H1 (cell line): Measurements from ENCODE around the gene POGK. TPM values are rescaled to one million over a fixed set of nuclear protein-coding genes. Genes with fewer than 3 reads are reported as not detected.

Experiments
- ASH2L ChIP-seq: fragments of 200-600, 300-600 bp; sonication (generic); IDR thresholded peaks from one replicate; pipeline ENCODE4 v1.7.1; 2017; ENCODE audit warnings: low read length
- CEBPB ChIP-seq: IDR thresholded peaks from 2 replicates; pipeline ENCODE4 v1.6.1; 2012; ENCODE audit warnings: low read depth, low read length
- CHD7 ChIP-seq: fragments of 300-600 bp; sonication (generic); IDR thresholded peaks from 2 replicates; pipeline ENCODE4 v1.7.1; 2012; ENCODE audit warnings: low read length, moderate library complexity, mild to moderate bottlenecking, inconsistent platforms; ENCODE audit not compliant: insufficient replicate concordance
- EZH2 ChIP-seq: fragments of 200-600 bp; sonication (generic); IDR thresholded peaks from 2 replicates; pipeline ENCODE4 v1.7.1; 2012; ENCODE audit warnings: low read depth, mild to moderate bottlenecking, moderate library complexity, low read length, inconsistent platforms; ENCODE audit not compliant: severe bottlenecking
- NANOG ChIP-seq: IDR thresholded peaks from 2 replicates; pipeline ENCODE4 v1.6.1; 2011; ENCODE audit warnings: low read length, low read depth, mild to moderate bottlenecking, inconsistent platforms; ENCODE audit not compliant: insufficient read depth, poor library complexity, severe bottlenecking
- NRF1 ChIP-seq: IDR thresholded peaks from 2 replicates; pipeline ENCODE4 v1.6.1; 2011; ENCODE audit warnings: mild to moderate bottlenecking, low read depth, low read length, improper control_type of control experiment
- POLR2A ChIP-seq, 2 experiments: IDR thresholded peaks; 1 replicate in 1 of 2; 2 replicates in 1 of 2; pipeline ENCODE4 v1.6.1; 2011; ENCODE audit warnings: low read depth in 2 of 2, low read length in 2 of 2, mild to moderate bottlenecking in 2 of 2; ENCODE audit errors: control extremely low read depth in 1 of 2
- POLR2AphosphoS5 ChIP-seq: IDR thresholded peaks from 2 replicates; pipeline ENCODE4 v1.6.1; 2011; ENCODE audit warnings: low read depth, low read length
- SP1 ChIP-seq: IDR thresholded peaks from 2 replicates; pipeline ENCODE4 v1.6.1; 2011; ENCODE audit warnings: low read depth, low read length
- polyA plus RNA-seq, 7 experiments: library from polyadenylated mRNA; depleted of rRNA in 3 of 7; stranded (reverse) in 5 of 7; unstranded in 2 of 7; fragments of >200 nt in 5 of 7; fragments of 200-250 nt in 2 of 7; gene quantifications; 1 replicate in 5 of 7; 2 replicates in 1 of 7; 4 replicates in 1 of 7; pipeline versions ENCODE4 v1.2.1 to v1.2.3, GENCODE V29; 2011 to 2013; ENCODE audit warnings: missing spikeins in 2 of 7, mixed read lengths in 2 of 7
- total RNA-seq: library from RNA; stranded (reverse); fragmentation: NEBNext Ultra II Directional; extraction: Animal tissue kit (Norgen Biotek cat#: 25700); gene quantifications from 2 replicates; pipeline ENCODE4 v1.2.1, GENCODE V29; 2021

Gene POGK
- total and polyA plus RNA-seq, 2 of the 8 experiments (the other 6 are each of a cell fraction or from before 2014, with no cell fraction given), result 16.9 to 40.3 TPM

DNA sequence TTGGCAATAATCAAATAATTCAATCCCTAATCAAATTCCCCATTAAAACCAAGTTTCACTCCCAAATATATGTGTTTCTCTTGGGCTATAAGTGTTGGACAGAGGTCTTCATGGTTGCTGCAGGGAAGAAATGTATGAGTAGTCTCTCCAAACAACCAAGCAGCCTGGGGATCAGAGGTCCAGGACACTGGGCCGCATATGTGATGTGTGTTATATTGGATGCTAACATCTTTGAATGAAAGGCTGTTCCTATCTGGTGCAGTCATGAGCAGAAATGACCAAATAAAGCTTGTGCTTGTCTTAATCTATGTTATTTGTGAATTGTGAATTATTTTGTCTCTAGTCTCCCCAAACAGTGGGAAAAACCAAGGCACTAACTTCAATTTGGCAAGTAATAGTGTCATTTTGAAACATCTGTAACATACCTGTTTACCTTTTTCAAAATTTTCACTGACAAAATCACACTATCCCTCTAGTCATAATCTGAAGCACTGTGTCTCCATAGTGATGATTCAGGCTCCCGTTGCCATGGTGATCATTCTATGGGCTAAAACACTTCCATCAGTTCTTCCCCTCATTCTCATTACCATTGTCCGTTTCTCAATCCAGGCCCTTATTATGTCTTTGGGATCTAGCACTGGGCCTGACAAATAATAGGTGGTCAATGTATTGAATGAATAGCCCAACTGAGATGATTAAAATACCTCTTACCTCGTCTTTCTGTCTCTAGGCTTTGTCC is 49.3 kb downstream of the POGK start (continued):
- TF ChIP-seq NRF1, result no peak
- no peak for TF ChIP-seq POLR2AphosphoS5
- no peak for TF ChIP-seq POLR2A (IDR thresholded peaks at IDR 0.05; ENCODE audit: control extremely low read depth in 1 of 2, low read depth in 2 of 2, low read length in 2 of 2)
- TF ChIP-seq NANOG, result no peak
- TF ChIP-seq CHD7, result no peak
- TF ChIP-seq ASH2L, result no peak
- TF ChIP-seq SP1, result no peak
- no peak for TF ChIP-seq EZH2
- TF ChIP-seq CEBPB, result no peak
